Embryonic facial prominence (tissue), 1 donor: ENCODE measurements around the gene TRIM17.

Experiments
- DNase-seq: peaks from one replicate; pipeline ENCODE4 v3.0.0-alpha.2; 2016; ENCODE audit errors: extremely low spot score

TRIM17 gene

DNA sequence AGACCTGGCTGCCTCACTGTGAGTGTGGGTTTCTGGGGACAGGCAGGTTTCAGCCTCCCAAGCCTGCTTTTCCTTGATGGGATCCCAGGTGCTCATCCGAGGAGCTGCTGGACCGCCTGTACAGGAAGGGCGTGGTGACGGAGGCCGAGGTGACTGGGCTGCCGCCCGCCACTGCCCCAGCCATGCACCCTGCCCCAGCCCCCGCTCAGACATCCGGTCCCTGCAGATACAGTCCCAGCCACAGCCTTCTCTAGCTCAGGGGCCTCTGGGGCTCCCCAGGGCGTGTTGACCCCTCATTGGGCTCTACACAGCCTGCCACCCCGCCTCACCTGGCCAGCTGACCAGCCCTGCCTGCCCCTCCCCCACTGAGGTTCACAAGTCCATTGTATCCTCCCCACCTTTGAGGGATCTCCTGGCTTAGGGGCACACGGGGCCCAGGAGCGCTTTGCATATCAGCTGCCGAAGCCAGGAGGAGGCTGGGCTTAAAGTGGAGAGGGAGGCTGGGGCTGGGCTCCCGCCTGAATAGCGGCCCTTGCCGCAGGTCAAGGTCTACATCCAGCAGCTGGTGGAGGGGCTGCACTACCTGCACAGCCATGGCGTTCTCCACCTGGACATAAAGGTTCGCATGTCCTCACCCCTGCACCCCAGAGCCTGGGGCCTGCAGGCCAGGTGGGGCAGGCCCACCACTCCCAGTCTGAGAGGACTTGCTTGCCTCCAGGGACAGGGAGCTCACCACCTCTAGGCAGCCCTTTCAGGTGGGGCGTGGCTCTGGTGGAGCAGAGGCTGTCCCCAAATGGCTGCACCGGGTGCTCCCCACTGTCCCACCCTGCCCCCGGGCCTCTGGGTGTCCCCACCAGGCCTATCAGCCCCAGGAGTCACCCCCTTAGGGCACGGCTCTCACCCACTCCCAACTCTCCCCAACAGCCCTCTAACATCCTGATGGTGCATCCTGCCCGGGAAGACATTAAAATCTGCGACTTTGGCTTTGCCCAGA lies 48.6 kb downstream of the TRIM17 start:
- no peak for DNase-seq

DNA sequence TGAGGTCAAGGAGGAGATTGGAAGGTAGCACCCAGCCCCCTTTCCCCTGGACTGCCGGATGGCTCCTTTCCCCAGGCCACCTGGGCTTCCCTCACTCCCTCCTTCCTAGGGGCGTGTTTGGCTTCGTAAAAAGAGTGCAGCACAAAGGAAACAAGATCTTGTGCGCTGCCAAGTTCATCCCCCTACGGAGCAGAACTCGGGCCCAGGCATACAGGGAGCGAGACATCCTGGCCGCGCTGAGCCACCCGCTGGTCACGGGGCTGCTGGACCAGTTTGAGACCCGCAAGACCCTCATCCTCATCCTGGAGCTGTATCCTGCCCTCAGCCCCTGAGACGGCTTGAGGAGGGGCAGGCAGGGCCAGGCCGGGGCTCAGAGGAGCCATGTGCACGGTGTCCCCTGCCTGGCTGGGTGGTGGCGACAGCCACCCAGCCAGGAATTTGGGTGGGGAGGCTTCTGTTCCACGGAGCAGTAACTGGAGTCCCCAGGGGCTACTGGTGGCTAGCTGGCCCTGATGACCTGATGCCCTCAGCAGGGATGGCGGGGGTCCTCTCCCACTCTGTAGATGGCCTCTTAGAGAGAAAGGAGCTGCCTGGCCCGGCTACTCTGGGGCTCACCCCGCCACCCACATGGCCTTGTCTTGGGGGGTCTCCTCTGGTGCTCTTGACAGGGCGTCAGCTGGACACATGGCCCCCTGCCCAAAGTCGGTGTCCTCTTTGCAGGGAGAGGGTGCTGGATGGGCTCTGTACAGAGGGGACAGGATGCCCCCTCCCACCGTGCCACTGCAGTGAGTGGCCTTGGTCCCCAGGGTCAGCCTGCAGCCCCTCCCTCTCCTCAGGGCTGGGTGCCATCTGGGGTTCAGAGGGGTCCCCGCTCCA lies 49.6 kb downstream of the TRIM17 start:
- DNase-seq = no peak

DNA sequence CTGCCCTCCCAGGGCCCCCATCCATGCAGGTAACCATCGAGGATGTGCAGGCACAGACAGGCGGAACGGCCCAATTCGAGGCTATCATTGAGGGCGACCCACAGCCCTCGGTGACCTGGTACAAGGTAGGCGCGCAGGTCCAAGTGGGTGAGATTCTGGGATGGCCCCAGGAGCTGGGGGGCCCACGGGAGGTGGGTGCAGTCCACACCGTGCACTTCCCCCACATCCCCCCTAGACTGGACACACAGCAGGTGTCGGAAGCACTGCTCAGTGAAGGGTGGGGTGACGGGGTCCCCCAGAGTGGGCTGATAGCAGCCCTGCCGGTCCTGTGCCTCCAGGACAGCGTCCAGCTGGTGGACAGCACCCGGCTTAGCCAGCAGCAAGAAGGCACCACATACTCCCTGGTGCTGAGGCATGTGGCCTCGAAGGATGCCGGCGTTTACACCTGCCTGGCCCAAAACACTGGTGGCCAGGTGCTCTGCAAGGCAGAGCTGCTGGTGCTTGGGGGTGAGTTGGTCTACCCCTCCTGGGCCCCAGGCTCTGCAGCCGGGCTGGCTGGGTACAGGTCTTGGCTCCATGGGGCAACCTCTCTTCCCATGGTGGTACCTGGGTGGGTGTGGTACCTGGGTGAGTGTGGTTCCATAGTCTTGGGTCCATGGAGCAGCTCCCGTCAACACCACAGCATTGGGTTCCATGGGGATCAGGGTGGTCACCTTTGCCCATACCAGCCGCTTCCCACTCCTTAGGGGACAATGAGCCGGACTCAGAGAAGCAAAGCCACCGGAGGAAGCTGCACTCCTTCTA lies 50.4 kb downstream of the TRIM17 start:
- DNase-seq = no peak

DNA sequence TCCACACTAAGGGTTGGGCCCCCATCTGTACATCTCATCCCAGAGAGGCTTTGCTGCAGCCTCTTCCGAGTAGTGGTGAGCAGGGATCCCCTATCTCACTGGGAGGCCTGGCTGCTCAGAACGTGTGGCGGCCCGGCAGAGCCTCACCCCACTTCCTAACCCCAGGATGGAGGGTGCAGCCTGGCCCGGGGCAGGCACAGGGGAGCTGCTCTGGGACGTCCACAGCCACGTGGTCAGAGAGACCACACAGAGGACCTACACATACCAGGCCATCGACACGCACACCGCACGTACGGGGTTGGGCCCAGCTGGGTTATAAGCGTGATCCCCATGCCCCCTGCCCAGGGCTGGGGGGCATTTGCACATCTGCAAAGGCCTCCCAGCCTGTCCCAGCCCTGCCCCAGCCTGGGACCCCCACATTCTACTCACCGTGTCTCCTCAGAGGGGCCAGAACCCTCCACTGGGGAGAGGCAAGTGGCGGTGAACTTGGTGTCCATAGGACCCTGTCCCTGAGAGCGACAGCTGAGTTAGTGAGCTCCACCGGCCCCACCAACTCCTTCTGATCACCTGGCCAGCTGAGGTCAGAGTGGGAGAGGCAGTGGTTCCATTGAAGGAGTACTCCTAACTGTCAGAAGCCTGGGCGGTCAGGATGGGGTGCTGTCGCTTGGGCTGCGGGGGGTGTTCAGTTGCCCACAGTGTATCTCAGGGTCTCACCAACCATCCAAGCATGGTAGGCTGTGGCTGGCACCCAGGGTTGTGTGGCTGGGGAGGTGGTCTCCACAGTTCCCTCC lies 51.2 kb downstream of the TRIM17 start:
- no peak for DNase-seq

DNA sequence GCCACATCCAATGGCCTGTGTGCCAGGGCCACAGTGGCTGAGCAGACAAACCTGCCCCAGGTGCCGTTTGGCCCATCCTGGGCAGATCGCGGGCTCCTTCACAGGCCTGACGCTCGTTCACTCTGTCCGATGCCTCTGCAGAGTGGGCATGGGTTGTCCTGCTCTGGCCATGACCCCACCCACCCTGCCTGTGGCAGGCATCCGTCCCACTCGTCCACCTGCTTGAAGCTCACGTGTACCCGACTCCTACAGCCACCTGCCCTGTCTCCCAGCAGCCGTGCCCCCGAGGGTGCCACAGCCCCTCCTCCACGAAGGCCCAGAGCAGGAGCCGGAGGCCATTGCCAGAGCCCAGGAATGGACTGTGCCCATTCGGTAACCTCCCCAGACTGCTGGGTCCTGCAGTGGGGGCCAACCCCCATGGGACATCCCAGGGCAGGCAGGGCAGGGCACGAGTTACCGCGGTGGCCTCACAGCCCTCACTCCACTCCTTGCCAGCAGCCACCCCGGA lies 51.9 kb downstream of the TRIM17 start:
- DNase-seq = no peak

DNA sequence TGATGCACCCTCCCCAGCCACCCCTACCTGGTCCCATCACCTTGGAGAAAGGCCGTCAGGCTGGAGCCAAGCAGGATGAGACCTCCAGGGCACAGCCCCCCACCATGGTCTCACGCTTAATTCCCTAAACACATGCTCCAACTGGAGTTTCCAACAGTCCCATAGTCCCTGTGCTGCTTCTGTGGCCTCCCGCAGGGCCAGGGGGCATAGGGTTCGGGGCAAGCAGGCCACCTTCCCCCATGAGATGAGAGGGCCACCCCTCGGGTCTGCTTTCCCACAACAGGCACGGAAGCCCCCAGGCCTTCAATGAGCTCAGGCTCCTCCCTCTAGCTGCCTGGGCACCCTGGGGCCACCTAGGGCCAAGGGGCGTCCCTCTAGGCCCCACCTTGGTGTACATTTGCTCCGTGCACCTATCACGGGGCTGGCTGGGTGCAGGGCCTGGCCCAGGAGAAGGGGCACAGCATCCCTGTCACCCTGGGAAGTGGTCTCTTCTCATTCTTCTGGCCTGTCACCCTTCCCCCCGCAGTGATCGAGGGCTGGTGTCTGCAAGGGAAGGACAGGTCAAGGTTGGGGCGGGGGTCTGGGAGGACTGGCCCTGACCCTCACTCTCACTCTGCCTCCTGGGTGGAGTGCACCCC lies 52.5 kb downstream of the TRIM17 start:
- no peak for DNase-seq

DNA sequence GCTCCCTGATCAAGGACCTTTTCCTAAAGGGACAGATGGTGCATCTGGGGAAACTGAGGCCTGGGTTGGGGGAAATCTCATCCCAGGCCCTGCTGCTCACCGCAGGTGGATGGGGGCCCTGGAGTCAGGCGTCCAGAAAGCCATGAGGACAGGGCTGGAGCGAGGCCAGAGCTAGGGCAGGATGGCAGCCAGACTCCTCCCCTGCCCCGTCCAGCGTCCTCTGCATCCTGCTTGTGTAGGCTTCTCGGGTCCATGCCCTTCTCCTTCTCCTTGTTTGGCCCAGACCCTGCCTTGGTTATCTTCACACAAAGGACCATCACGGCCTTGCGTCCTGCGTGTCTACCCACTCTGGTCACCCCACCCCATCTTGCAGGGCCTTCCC lies 53.0 kb downstream of the TRIM17 start:
- no peak for DNase-seq

DNA sequence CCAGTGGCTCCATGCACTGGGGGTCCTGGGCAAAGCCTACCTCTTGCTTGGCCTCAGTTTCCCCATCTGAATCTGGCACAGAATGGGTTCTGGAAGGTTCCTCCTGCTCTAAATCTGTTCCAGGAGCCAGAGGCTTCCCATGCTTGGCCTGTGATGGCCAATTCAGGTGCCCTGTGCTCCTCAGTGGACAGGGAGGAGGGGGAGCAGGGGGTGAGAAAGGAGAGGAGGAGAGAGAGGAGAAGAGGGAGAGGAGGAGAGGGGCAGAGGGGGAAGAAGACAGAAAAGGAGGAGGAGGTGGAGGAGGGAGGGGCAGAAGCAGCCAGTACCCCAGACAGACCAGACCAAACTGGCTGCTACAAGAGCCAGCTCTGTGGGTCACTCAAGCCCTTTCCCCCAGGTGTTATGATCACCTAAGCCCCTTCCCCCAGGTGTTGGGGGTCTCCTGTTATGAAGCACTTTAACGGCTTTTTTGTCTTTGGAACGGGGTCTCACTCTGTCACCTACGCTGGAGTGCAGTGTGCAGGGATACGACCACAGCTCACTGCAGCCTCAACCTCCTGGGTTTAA lies 53.7 kb downstream of the TRIM17 start:
- DNase-seq = no peak

DNA sequence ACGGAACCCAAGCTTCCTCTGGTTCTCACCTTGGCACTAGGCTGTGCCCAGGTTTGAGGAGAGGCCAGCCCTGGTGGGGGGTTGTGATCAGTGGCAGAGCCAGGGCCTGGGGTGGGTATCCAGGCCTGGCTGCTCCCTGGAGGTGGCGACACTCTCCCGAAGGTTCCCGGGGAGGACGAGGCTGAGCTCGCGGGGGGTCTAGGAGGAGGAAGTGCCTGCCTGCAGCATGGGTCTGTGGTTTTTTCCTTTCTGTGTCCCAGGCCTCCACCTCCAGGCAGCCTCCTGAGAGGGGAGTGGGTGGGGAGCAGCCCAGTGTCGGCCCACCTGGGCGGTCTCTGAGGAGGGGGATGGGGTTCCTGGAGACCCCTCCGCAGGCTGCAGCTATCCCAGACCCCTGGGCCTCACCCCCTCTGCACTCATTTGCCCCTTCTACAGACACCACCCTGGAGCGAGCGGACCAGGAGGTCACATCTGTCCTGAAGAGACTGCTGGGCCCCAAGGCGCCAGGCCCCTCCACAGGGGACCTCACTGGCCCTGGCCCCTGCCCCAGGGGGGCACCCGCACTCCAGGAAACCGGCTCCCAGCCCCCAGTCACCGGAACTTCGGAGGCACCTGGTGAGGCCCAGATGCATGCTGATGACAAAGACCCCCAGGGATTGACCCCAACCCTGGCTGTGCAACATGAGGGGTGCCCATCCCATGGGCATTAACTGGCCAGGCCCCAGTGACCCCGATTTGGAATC lies 54.3 kb downstream of the TRIM17 start:
- DNase-seq = no peak

DNA sequence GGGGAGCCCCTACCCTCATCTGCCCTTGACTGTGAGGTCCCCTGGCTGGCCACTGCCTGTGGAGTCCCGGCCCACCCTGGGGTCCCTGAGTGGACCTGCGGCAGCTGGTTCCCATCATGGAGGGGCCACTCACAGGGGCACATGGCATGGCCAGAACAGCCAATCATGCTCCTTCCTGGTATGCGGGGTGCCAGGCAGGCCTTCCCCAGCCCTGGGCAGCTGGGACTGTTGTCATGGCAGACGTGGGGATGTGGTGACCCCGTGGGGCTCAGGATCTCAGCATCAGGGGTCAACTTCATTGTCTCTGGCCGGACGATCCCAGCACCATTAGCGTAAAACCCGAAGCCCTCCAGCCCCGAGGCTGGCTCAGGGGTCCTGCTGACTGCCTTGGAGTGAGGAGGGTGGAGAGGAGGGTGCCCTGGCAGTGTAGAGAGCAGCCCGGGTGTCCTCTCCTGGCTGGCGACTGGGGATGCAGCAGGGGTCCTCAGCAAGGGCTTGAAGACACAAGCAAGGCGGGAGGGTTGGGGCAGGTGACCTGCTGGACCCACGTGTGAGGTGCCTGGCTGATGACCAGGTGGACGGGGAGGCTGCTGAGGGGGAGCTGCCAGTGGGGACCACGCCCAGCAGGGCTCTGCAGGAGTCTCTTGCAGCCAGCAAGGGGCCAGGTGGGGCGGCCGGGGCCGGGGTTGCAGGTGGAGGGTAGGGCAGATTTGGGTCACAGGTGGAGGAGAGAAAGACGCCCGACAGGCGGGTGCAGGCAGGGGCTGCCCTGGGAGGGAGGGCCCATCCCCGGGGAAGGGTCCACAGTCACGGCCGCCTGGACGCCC lies 55.1 kb downstream of the TRIM17 start:
- no peak for DNase-seq

DNA sequence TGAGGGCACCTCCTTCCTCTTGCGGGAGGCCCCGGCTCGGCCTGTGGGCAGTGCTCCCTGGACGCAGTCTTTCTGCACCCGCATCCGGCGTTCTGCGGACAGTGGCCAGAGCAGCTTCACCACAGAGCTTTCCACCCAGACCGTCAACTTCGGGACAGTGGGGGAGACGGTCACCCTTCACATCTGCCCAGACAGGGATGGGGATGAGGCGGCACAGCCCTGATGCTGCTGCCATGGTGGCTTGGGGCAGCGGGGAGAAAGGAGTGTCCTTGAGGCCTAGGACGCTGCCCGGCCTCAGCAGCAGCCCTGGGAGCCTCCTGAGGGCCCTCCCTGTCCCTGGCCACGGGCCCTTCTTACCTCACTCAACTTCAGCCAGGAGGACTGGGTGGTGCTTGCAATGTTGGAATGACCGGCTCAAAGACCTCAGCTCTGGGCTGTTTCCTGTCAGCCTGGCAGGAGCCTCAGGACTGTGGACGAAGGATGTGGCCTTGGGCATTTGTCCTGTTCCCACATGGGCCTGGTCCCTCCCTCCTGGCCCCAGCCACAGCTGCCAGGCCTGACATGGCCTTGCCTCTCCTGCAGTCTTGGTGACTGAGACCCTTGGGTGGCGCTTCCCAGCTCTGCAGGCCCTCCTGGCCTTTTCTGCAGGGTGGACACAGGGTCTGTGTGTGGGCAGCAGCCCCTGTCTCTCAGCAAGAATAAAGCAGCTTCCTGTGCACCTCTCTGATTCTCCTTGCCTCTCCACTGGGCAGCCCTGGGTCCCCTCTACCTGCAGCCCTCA lies 55.9 kb downstream of the TRIM17 start:
- DNase-seq = no peak

DNA sequence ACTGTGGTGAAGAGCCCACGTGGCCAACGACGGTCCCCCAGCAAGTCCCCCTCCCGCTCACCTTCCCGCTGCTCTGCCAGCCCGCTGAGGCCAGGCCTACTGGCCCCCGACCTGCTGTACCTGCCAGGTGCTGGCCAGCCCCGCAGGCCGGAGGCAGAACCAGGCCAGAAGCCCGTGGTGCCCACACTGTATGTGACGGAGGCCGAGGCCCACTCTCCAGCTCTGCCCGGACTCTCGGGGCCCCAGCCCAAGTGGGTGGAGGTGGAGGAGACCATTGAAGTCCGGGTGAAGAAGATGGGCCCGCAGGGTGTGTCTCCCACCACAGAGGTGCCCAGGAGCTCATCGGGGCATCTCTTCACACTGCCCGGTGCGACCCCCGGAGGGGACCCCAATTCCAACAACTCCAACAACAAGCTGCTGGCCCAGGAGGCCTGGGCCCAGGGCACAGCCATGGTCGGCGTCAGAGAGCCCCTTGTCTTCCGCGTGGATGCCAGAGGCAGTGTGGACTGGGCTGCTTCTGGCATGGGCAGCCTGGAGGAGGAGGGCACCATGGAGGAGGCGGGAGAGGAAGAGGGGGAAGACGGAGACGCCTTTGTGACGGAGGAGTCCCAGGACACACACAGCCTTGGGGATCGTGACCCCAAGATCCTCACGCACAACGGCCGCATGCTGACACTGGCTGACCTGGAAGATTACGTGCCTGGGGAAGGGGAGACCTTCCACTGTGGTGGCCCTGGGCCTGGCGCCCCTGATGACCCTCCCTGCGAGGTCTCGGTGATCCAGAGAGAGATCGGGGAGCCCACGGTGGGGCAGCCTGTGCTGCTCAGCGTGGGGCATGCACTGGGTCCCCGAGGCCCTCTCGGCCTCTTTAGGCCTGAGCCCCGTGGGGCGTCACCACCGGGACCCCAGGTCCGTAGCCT lies 56.8 kb downstream of the TRIM17 start:
- DNase-seq = no peak

DNA sequence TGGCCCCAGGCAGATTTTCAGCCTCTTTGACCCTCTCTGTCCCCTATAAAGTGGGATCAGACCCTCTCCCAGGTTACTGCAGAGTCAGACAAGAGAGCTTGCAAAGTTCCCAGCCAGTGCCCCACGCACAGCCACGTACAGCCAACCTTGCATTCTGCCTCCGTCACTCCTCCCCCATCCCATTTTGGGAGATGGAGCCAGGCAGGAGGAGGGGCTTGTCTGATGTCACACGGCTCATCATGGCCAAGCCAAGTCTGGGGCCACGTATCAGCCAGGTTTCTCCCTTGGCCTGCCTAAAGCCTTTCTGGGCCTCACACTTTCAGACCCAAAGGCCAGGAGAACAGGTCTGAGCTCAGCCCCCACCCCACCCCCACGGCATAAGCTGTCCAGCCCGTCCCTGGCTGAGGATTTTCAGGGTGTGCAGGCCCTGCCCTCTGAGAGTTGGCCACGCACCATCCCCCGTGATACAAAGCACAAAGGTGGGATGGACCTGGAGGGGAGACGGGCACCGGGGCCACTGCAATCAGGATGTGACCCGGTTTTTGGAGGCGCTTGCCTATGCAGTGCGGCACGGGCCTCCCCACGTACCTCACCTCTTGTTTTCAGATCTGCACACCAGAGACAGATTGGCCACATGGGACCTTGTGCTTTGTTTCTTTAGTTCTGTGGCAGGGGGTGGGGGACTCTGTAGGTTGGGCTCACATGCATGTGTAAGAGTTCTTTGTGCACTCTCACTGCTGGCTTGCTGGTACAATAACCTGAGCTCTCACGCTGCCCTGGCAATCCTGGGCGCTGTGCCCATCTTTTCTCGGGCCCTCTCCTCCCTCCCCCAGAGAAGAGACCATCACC lies 57.7 kb downstream of the TRIM17 start:
- DNase-seq = no peak

DNA sequence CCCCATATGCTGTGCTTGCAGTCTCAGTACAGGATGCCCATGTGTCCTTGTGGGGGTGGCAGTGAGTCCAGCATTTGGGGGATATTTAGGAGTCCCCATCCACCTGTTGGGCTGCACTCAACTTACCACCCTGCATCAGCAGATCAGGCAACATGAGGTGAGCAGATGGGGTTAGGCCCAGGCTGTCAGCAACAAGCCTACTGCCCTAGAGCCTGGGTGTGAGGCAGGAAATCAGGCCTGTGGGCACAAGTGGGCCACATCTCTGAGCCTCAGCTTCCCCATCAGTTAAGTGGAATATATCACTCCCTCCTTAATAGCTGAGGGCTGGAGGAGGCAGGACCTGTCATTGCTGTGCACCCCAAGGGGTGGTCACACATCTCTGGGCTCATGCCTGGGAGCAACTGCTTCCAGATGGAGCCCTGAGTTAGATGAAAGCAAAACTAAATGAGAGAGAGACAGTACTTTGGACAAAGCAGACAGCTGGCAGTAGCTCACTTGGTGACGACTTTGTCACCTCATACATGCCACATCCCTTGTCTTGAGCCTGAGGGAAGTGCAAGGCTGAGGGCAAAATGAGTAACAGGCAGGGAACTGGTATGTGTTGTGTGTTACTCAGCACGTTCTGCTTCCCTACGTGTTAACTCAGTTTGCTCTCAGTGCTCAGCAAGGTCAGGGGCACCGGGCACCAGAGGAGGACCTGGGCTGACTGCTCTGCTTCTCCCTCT lies 58.5 kb downstream of the TRIM17 start:
- no peak for DNase-seq
